Endothelial cell of hepatic sinusoid (primary cell): ENCODE measurements around the gene SLC7A1.

Source experiments
- in situ Hi-C: cut with HindIII; loops from 2 replicates; pipeline ENCODE4 v1.10.0; 2017; ENCODE audit warnings: low sequenced_read_pairs

Gene SLC7A1

GRCh38 chr13:29511980-29512379 lies 83.5 kb downstream of the SLC7A1 start:
- in situ Hi-C loops = no loop called here

GRCh38 chr13:29511106-29511796 lies 84.2 kb downstream of the SLC7A1 start:
- in situ Hi-C loops = no loop called here

- in situ Hi-C loops = no loop called here
Observed at GRCh38 chr13:29510651-29511084, 84.8 kb downstream of the SLC7A1 start.

- in situ Hi-C loops = no loop called here
Observed at GRCh38 chr13:29509999-29510589, 85.4 kb downstream of the SLC7A1 start.

DNA sequence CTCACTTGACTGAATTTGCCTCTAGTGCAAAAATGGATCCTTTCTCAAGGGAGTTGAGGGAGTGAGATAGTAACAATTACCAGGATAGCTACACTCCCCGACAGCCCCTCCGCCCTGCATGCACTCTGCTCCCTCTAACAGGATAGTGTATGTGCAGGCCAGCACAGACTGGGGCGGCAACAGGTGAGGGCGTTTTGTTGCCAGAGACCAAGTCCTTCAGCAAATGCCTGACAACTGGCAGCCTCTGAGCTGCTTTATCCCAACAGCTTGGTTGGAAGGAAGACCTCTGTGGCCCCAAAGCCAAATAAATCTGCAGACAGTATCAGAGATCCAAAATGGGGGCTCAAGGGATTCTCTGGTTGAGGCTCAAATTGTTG lies 86.6 kb downstream of the SLC7A1 start:
- in situ Hi-C loops = no loop called here

GRCh38 chr13:29508130-29508875 lies 87.2 kb downstream of the SLC7A1 start:
- in situ Hi-C loops = no loop called here

- in situ Hi-C loops = no loop called here
Observed at GRCh38 chr13:29507356-29507755, 88.1 kb downstream of the SLC7A1 start.

- in situ Hi-C loops = no loop called here
Observed at GRCh38 chr13:29505950-29506349, 89.5 kb downstream of the SLC7A1 start.

GRCh38 chr13:29505511-29505910 lies 90.0 kb downstream of the SLC7A1 start:
- in situ Hi-C loops = no loop called here

DNA sequence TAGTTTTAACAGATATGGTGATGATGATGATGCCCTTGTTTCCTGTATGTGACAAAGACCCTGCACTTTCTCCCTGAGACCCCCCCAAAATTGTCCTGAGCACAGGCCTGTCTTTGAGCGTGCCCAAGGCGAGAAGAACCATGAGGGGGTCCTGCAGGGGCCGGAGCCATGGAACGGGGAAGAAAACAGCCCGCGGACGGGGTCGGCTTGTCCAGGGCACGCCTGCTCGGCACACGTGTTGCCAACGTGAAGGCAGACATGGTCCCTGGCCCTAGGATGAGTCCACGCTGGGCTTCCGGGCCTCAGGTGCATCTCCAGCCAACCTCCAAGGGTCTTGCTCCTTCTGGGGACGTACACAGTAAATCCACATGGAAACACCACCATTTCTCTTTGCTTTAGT lies 90.8 kb downstream of the SLC7A1 start:
- in situ Hi-C loops = no loop called here

DNA sequence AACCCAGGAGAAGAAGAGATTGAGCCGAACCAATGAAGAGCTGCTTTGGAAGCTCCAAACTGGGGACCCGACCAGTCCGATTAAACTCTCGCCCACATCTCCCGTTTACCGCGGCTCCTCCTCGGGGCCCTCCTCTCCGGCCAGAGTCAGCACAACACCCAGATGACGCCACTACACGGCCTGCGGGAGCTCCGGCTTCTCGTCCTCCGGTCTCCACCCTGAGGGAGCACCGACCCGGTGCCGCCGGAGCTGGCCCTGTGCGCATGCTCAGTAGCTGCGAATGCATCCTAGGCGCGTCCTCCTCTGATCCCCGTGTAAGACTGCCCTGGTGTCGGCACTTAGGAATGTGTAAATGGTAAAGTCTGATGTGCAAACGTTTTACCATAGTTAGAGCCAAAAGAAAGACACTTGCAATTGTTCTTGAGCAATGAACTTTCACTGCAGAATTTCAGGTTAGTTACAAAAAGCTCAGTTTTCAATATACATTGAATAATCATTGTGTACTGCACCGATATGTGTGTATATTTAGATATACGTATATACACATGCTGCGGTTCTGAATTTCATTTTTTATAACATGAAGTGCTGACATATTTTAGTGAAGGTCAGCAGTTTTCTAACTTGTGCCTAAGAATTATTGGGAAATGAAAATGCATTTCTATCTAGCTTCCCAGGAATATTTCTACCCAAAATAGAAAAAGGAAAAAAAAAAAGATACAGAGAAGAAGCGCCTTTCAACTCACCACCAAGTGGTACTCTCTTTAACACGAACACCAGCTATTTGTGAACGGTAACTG lies 92.2 kb downstream of the SLC7A1 start:
- in situ Hi-C loops = no loop called here

DNA sequence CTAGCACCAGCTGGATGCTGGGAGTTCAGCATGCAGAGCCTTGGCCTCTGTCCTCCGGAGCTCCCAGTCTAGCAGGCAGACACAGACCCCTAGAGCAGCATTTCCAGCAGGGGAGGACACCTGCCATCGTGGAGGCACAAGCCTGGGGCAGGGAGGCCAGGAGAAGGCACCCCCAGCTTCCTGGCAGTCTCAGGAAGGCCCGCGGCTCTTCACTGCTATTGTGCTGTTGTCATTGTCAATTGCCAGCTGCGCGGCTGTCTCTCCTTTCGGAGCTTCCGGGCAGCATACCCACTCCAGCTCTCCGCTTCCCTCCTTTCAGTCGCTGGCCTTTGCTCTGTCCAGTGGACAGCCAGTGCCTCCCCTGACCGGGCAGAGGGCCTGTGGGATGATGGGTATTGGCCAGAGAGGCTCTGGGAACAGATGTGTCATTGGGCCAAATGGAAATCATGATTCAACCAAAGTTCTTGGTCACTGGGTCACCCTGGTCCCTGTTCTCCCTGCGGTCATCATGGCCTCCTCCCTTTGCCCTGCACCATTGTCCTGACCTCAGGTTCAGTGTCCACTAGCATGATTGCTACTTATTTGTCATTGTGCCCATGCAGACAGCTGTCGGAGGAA lies 93.0 kb downstream of the SLC7A1 start:
- in situ Hi-C loops = no loop called here

DNA sequence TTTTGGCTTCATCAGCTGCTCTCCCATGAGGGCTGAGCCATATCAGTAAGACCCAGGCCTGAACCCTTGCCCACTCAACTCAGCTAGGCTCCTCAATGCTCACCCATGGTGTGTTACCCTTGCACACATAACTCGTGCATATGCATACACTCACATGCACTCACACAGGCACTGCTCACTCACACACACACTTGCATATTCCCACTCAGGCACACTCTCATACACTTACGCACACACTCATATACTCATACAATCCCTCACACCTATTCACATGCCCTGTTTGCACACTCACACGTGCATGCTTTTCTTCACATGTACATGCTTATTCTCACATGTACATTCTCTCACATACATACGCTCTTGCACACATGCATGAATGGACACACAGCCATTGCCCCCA lies 93.8 kb downstream of the SLC7A1 start:
- in situ Hi-C loops = no loop called here

- in situ Hi-C loops = no loop called here
Observed at GRCh38 chr13:29500386-29500785, 95.1 kb downstream of the SLC7A1 start.

DNA sequence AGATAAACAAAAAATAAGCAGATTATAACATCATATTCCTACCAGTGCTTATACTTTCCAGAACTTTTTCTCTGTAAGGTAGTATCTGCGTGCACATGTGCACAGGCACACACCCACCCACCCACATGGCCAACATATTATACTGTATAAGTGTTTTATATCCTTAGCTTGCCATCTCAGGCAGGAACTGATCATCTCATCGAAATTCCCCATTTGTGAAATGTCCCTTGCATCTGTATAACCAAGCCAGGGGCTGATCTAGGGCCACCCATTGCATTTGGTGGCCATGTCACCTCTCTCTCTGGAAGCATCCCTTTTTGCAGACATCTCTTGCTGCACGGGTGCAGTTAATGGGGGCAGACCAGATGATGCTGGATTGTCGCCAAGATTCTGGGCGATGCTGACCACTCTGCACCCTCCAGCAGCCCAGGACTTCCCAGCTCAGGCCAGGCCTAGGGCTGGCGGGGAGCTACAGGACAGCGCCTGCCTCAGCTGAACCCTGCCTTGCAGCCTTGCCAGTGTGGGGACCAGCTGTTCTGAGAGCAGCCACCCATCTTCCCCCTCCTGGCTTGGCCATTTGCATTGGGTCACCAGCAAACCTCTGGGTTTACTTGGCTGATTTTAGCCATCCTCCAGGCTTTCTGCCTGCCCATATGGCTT lies 95.9 kb downstream of the SLC7A1 start:
- in situ Hi-C loops = no loop called here

GRCh38 chr13:29498426-29499040 lies 97.0 kb downstream of the SLC7A1 start:
- in situ Hi-C loops = no loop called here

GRCh38 chr13:29497137-29497654 lies 98.3 kb downstream of the SLC7A1 start:
- in situ Hi-C loops = no loop called here

GRCh38 chr13:29496241-29496712 lies 99.2 kb downstream of the SLC7A1 start:
- in situ Hi-C loops = no loop called here

DNA sequence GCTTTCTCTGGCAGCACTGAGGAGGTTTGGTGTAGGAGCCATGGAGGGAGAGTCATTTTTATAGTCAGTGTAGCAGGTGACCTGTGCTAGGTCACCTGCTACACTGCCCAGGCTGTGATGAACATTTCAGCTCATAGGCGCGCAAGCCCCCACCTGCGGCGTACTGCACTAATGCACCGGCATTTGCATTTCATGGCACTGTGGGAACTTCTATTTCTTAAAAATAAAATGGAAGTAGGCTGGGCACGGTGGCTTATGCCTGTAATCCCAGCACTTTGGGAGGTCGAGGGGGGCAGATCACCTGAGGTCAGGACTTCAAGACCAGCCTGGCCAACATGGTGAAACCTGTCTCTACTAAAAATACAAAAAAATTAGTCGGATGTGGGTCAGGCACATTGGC lies 101.0 kb downstream of the SLC7A1 start:
- in situ Hi-C loops = no loop called here

GRCh38 chr13:29493796-29494195 lies 101.7 kb downstream of the SLC7A1 start:
- in situ Hi-C loops = no loop called here
